OCI-LY3 (cell line): Measurements from ENCODE around the gene MPND.

Experiments used
- CTCF ChIP-seq: fragments of 200-600, 300-600 bp; sonication (generic); IDR thresholded peaks from 2 replicates; pipeline ENCODE4 v1.5.1; 2014; ENCODE audit warnings: antibody characterized with exemption, low read length, low read depth
- EZH2phosphoT487 ChIP-seq: fragments of 200-600 bp; shearing (Covaris generic); IDR thresholded peaks from 2 replicates; pipeline ENCODE4 v1.6.1; 2018; ENCODE audit warnings: antibody characterized with exemption, mixed run types, low read depth

- TF ChIP-seq CTCF (no peak), EZH2phosphoT487 (no peak)
These were observed 22.9 kb upstream of the MPND start for GRCh38 chr19:4320419-4320818.
